Adrenal gland (tissue), 5 donors: ENCODE measurements around the gene PHC2.

ENCODE experiments used
- CTCF ChIP-seq, 6 experiments: fragments of 450-650 bp in 4 of 6; fragments of 200-600 bp in 2 of 6; sonication (generic) in 1 of 6; IDR thresholded peaks; 1 replicate in 5 of 6; 2 replicates in 1 of 6; pipeline versions ENCODE4 v1.5.1 to v1.8.0; 2016 to 2021; ENCODE audit warnings: antibody characterized with exemption in 6 of 6, mild to moderate bottlenecking in 2 of 6, moderate library complexity in 1 of 6
- POLR2A ChIP-seq, 2 donors: fragments of 450-650 bp; IDR thresholded peaks; one replicate each; pipeline ENCODE4 v1.6.1; 2017; ENCODE audit warnings: antibody characterized with exemption in 2 of 2, mild to moderate bottlenecking in 2 of 2, moderate library complexity in 1 of 2
- donor health status: DM: no; HTN: no; CAD: no.

GRCh38 chr1:33374336-33375105 is 56.4 kb downstream of the PHC2 start:
- TF ChIP-seq CTCF (IDR thresholded peaks at IDR 0.05), result no peak
- no peak for TF ChIP-seq POLR2A (IDR thresholded peaks at IDR 0.05)
